IMR-90 (cell line): ENCODE data around the gene ERC2. TPM values are rescaled to one million over a fixed set of nuclear protein-coding genes. Genes with fewer than 3 reads are reported as not detected.

Source experiments
- ATAC-seq: fragments of 200-7000 bp; cut with Tn5 transposase; 2 replicates; pipeline ENCODE4 v1.9.1; 2020; ENCODE audit warnings: low read depth, mild to moderate bottlenecking, moderate library complexity
- BruUV-seq: library from RNA; stranded (reverse); fragments of 400-500 nt; replicated peaks from 2 replicates; lab custom pipeline; 2021; lab: Mats Ljungman, UMichigan
- CTCF ChIA-PET: fragments of 300-600 bp; formaldehyde crosslinking; extraction: SDS; loops from one replicate; lab custom pipeline; 2021; ENCODE audit warnings: antibody characterized with exemption; lab: Yijun Ruan, JAX
- POLR2A ChIA-PET: fragments of 300-600 bp; sonication (Branson Sonifier 250); formaldehyde crosslinking; loops from one replicate; lab custom pipeline; 2022; ENCODE audit warnings: antibody characterized with exemption; ENCODE audit not compliant: unreplicated experiment; lab: Charles Lee
- DNase-seq: peaks from one replicate; pipeline ENCODE4 v3.0.0; 2013
- H2AFZ ChIP-seq: replicated peaks from 2 replicates; pipeline ENCODE3; 2013; ENCODE audit warnings: low read length, mild to moderate bottlenecking; ENCODE audit not compliant: poor library complexity
- H2AK5ac ChIP-seq: 2 replicates; pipeline ENCODE4 v1.6.1; 2013; ENCODE audit warnings: low read depth, low read length, inconsistent platforms
- H2AK9ac ChIP-seq: replicated peaks from 2 replicates; pipeline ENCODE3; 2013; ENCODE audit warnings: mild to moderate bottlenecking, low read depth, low read length, moderate library complexity; ENCODE audit not compliant: poor library complexity
- H2BK120ac ChIP-seq: 2 replicates; pipeline ENCODE4 v1.6.1; 2013; ENCODE audit warnings: low read depth, low read length, inconsistent platforms
- H2BK15ac ChIP-seq: 3 replicates; pipeline ENCODE4 v1.6.1; 2013; ENCODE audit warnings: low read depth, low read length, inconsistent platforms
- H2BK20ac ChIP-seq: 2 replicates; pipeline ENCODE4 v1.6.1; 2013; ENCODE audit warnings: low read depth, mild to moderate bottlenecking, inconsistent platforms, low read length, moderate library complexity
- H2BK5ac ChIP-seq: 2 replicates; pipeline ENCODE4 v1.6.1; 2013; ENCODE audit warnings: mild to moderate bottlenecking, low read depth, low read length, inconsistent platforms; ENCODE audit not compliant: poor library complexity, severe bottlenecking
- H3K14ac ChIP-seq: replicated peaks from 2 replicates; pipeline ENCODE4 v1.6.1; 2013; ENCODE audit warnings: low read depth, low read length, inconsistent platforms
- H3K18ac ChIP-seq: 2 replicates; pipeline ENCODE4 v1.6.1; 2013; ENCODE audit warnings: low read depth, low read length, control low read depth
- H3K23ac ChIP-seq: 2 replicates; pipeline ENCODE4 v1.6.1; 2013; ENCODE audit warnings: low read depth, low read length, inconsistent platforms
- H3K27ac ChIP-seq: 2 replicates; pipeline ENCODE4 v1.5.1; 2013; ENCODE audit warnings: mild to moderate bottlenecking, control low read depth, low read length; ENCODE audit not compliant: insufficient read depth
- H3K27me3 ChIP-seq: 2 replicates; pipeline ENCODE4 v1.6.1; 2013; ENCODE audit warnings: low read length; ENCODE audit not compliant: control insufficient read depth, insufficient read depth
- H3K36me3 ChIP-seq: 2 replicates; pipeline ENCODE4 v1.6.1; 2013; ENCODE audit warnings: low read length, mixed read lengths; ENCODE audit not compliant: control insufficient read depth, insufficient read depth
- H3K4ac ChIP-seq: 2 replicates; pipeline ENCODE4 v1.6.1; 2013; ENCODE audit warnings: low read depth, low read length, inconsistent platforms
- H3K4me1 ChIP-seq: 2 replicates; pipeline ENCODE4 v1.6.1; 2013; ENCODE audit warnings: low read length, mixed read lengths; ENCODE audit not compliant: control insufficient read depth, insufficient read depth
- H3K4me2 ChIP-seq: 2 replicates; pipeline ENCODE4 v1.6.1; 2013; ENCODE audit warnings: low read depth, mild to moderate bottlenecking, control low read depth, low read length, moderate library complexity
- H3K4me3 ChIP-seq: 2 replicates; pipeline ENCODE4 v1.5.1; 2013; ENCODE audit warnings: low read depth, mild to moderate bottlenecking, control low read depth, low read length, moderate library complexity; ENCODE audit not compliant: insufficient read depth
- H3K56ac ChIP-seq: 2 replicates; pipeline ENCODE4 v1.6.1; 2013; ENCODE audit warnings: low read length, inconsistent platforms; ENCODE audit not compliant: insufficient read depth; ENCODE audit errors: extremely low read depth
- H3K79me1 ChIP-seq, 2 experiments: 2 replicates each; pipeline ENCODE4 v1.6.1; 2013; ENCODE audit warnings: low read length in 2 of 2, inconsistent platforms in 1 of 2, low read depth in 1 of 2
- H3K9ac ChIP-seq: 2 replicates; pipeline ENCODE4 v1.6.1; 2013; ENCODE audit warnings: low read depth, low read length, control low read depth
- H3K9me1 ChIP-seq: 2 replicates; pipeline ENCODE4 v1.6.1; 2013; ENCODE audit warnings: low read length, inconsistent platforms; ENCODE audit not compliant: insufficient read depth
- H3K9me3 ChIP-seq: 2 replicates; pipeline ENCODE4 v1.6.1; 2013; ENCODE audit warnings: low read length; ENCODE audit not compliant: control insufficient read depth, insufficient read depth
- H4K20me1 ChIP-seq: 2 replicates; pipeline ENCODE4 v1.6.1; 2013; ENCODE audit warnings: low read length, inconsistent platforms; ENCODE audit not compliant: insufficient read depth
- H4K5ac ChIP-seq: 2 replicates; pipeline ENCODE4 v1.6.1; 2013; ENCODE audit warnings: mild to moderate bottlenecking, low read depth, low read length, control low read depth
- H4K8ac ChIP-seq, 2 experiments: 2 replicates each; pipeline ENCODE4 v1.6.1; 2013; ENCODE audit warnings: low read depth in 2 of 2, low read length in 2 of 2, control low read depth in 1 of 2, inconsistent platforms in 1 of 2
- H4K91ac ChIP-seq: 2 replicates; pipeline ENCODE4 v1.6.1; 2013; ENCODE audit warnings: low read depth, low read length, inconsistent platforms; ENCODE audit not compliant: insufficient read depth
- CEBPB ChIP-seq: IDR thresholded peaks from 2 replicates; pipeline ENCODE4 v1.6.1; 2012; ENCODE audit warnings: low read depth, low read length, improper control_type of control experiment
- RAD21 ChIP-seq: IDR thresholded peaks from 2 replicates; pipeline ENCODE4 v1.6.1; 2012; ENCODE audit warnings: low read length, improper control_type of control experiment
- WGBS, 2 experiments: methylation state at CpG; one replicate each; pipeline versions ENCODE4 v1.1.5 to v1.1.7; 2013; ENCODE audit warnings: missing lambda C conversion rate in 2 of 2; ENCODE audit not compliant: insufficient read length in 1 of 2; ENCODE audit errors: extremely low coverage in 2 of 2; 5-methylcytosine and 5-hydroxymethylcytosine counted together
- dilution Hi-C: fragments of 300-500 bp; cut with HindIII; formaldehyde crosslinking; loops from one replicate; pipeline ENCODE4 v1.14.3; 2018; ENCODE audit warnings: low sequenced_read_pairs; ENCODE audit not compliant: unreplicated experiment
- in situ Hi-C: fragments of 300-500 bp; cut with MboI; formaldehyde crosslinking; loops from 3 replicates; pipeline ENCODE4 v1.14.3; 2019; ENCODE audit warnings: low sequenced_read_pairs, inconsistent platforms, mixed read lengths
- intact Hi-C: fragments of 100-400 bp; cut with micrococcal nuclease; formaldehyde crosslinking; loops from 2 replicates; pipeline ENCODE4 v1.10.0; 2022
- polyA plus RNA-seq, 3 experiments: library from polyadenylated mRNA; depleted of rRNA; stranded (reverse); fragments of >200 nt; gene quantifications; 2 replicates each; pipeline ENCODE4 v1.2.3, GENCODE V29; 2012; ENCODE audit warnings: low replicate concordance in 1 of 3
- total RNA-seq: library from RNA; depleted of rRNA; stranded (reverse); fragments of >200 nt; gene quantifications from 2 replicates; pipeline ENCODE4 v1.2.3, GENCODE V29; 2012

ERC2 gene
- total and polyA plus RNA-seq, 2 of the 4 experiments (the other 2 are of a cell fraction), result 0.17 to 0.18 TPM

DNA sequence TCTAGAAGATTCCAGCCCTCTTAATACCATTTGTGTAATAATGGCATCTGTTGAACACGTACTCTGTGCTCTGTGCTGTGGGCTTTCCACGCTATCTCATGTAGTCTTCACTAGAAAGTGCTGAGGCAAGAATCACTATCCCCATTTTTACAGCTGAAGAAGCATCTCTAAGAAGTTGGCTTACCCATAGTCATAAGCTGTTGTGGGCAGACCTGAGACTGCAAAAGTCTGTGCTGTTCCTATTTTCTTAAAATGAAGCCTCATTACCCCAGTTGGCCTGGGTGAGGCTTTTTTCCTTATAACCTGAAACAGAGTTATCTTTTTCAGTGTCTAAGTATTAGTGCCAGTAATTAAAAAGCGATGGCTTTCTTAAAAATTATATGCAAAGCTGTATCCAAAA, 58.5 kb downstream of the ERC2 start:
- in situ Hi-C loops, result no loop called here
- H3K36me3 ChIP-seq, result no peaks in the 10 kb centered on the region
- H2BK20ac ChIP-seq, result no peak overlapping the region
- no peak overlapping the region for H2BK120ac ChIP-seq
- no CpG with 5 or more reads among the region's 3 CpGs for WGBS, 2 experiments
- H3K9me3 ChIP-seq, result no peaks in the 10 kb centered on the region
- H4K20me1 ChIP-seq, result no peaks in the 10 kb centered on the region
- H2AFZ ChIP-seq, result no peak overlapping the region
- H3K4me1 ChIP-seq, result no peaks in the 10 kb centered on the region
- H3K18ac ChIP-seq, result no peak overlapping the region
- H2BK15ac ChIP-seq, result no peak overlapping the region
- no peak overlapping the region for H2BK5ac ChIP-seq
- no peak overlapping the region for H3K27ac ChIP-seq
- no peak overlapping the region for H3K4me3 ChIP-seq
- no peak for ATAC-seq
- no peak overlapping the region for H3K4me2 ChIP-seq
- no peaks in the 10 kb centered on the region for H3K9me1 ChIP-seq
- dilution Hi-C loops, result no loop called here
- H3K9ac ChIP-seq, result no peak overlapping the region
- no peak overlapping the region for H2AK5ac ChIP-seq
- ChIA-PET POLR2A (interaction anchor here (0.7 kb wide), 1 partner anchor 47 kb away, joined by 12 read pairs; no protein-coding TSS in a partner anchor), CTCF (interaction anchor here (0.7 kb wide), 1 partner anchor 10 kb away, joined by 3 read pairs; no protein-coding TSS in a partner anchor)
- H3K14ac ChIP-seq, result no peak overlapping the region
- H3K23ac ChIP-seq, result no peak overlapping the region
- H3K4ac ChIP-seq, result no peak overlapping the region
- intact Hi-C loops, result no loop called here
- no peak overlapping the region for H4K5ac ChIP-seq
- no peak overlapping the region for H4K8ac ChIP-seq
- H3K79me1 ChIP-seq, result no peaks in the 10 kb centered on the region
- no peak overlapping the region for H2AK9ac ChIP-seq
- H3K27me3 ChIP-seq, result no peaks in the 10 kb centered on the region
- DNase-seq, result no peak
- no TSS peak for BruUV-seq
- no peak overlapping the region for H4K91ac ChIP-seq
- no peak overlapping the region for H3K56ac ChIP-seq
- TF ChIP-seq CEBPB (no peak), RAD21 (no peak)
